BJ (cell line): ENCODE data around the gene MAP3K20. TPM values are rescaled to one million over a fixed set of nuclear protein-coding genes. Genes with fewer than 3 reads are reported as not detected.
"Not testable (repeated sequence)": the region's sequence is repeated elsewhere in the genome, so short reads cannot be mapped to it uniquely, and the experiment has no call there.

Experiments used
- CTCF ChIA-PET: fragments of 350-600 bp; formaldehyde crosslinking; extraction: SDS; loops from one replicate; lab custom pipeline; 2021; ENCODE audit warnings: antibody characterized with exemption, inconsistent platforms; lab: Yijun Ruan, JAX
- POLR2A ChIA-PET: fragments of 300-600 bp; sonication (Branson Sonifier 250); formaldehyde crosslinking; extraction: SDS; loops from one replicate; lab custom pipeline; 2021; ENCODE audit warnings: antibody characterized with exemption; lab: Charles Lee
- DNase-seq: peaks from one replicate; pipeline ENCODE4 v3.0.0-alpha.2; 2011; ENCODE audit warnings: low read depth
- H3K27me3 ChIP-seq: 2 replicates; pipeline ENCODE4 v1.6.0; 2011; ENCODE audit warnings: low read length; ENCODE audit not compliant: control insufficient read depth, insufficient read depth
- H3K36me3 ChIP-seq: 2 replicates; pipeline ENCODE4 v1.5.1; 2011; ENCODE audit warnings: low read length; ENCODE audit not compliant: control insufficient read depth, insufficient read depth
- H3K4me3 ChIP-seq: 2 replicates; pipeline ENCODE4 v1.5.1; 2011; ENCODE audit warnings: low read depth, mild to moderate bottlenecking, control low read depth, low read length
- polyA plus RNA-seq: library from polyadenylated mRNA; depleted of rRNA; stranded (reverse); fragments of >200 nt; gene quantifications from 2 replicates; pipeline ENCODE4 v1.2.3, GENCODE V29; 2011
- TF ChIP-seq, protein P1 (sequence below): IDR thresholded peaks from 2 replicates; pipeline ENCODE4 v1.5.1; 2011; ENCODE audit warnings: low read depth, mild to moderate bottlenecking, control low read depth, inconsistent platforms, low read length, moderate library complexity; ENCODE audit not compliant: insufficient read depth

Gene MAP3K20
- polyA plus RNA-seq, 1 experiment: 45.4 TPM

DNA sequence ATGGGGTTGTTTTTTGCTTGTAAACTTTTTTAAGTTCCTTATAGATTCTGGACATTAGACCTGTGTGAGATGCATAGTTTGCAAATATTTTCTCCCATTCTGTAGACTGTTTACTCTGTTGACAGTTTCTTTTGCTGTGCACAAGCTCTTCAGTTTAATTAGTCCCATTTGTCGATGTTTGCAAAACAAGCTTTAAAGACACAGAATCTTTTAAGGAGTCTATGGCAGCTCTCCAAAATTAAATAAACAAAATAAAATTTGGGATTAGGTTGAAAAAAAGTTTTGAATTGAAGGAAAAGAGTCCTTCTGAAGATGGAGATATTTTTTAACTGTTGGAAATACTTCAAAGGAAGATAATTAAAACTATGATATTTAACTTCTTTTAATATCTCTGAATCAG, 88.8 kb downstream of the MAP3K20 start:
- 0 out of 2 replicates have a peak, but pooled peaks cover 2% of the 10 kb centered on the region for H3K36me3 ChIP-seq
- no peaks in the 10 kb centered on the region for H3K27me3 ChIP-seq
- POLR2A ChIA-PET: interaction anchor here (0.6 kb wide), 1 partner anchor 25 kb away, joined by 3 read pairs; no protein-coding TSS in a partner anchor
- TF ChIP-seq, protein P1, sequence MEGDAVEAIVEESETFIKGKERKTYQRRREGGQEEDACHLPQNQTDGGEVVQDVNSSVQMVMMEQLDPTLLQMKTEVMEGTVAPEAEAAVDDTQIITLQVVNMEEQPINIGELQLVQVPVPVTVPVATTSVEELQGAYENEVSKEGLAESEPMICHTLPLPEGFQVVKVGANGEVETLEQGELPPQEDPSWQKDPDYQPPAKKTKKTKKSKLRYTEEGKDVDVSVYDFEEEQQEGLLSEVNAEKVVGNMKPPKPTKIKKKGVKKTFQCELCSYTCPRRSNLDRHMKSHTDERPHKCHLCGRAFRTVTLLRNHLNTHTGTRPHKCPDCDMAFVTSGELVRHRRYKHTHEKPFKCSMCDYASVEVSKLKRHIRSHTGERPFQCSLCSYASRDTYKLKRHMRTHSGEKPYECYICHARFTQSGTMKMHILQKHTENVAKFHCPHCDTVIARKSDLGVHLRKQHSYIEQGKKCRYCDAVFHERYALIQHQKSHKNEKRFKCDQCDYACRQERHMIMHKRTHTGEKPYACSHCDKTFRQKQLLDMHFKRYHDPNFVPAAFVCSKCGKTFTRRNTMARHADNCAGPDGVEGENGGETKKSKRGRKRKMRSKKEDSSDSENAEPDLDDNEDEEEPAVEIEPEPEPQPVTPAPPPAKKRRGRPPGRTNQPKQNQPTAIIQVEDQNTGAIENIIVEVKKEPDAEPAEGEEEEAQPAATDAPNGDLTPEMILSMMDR: no peak
- H3K4me3 ChIP-seq: no peak overlapping the region
- DNase-seq: no peak
- CTCF ChIA-PET: interaction anchor here (0.7 kb wide), 1 partner anchor 9 kb away, joined by 4 read pairs; no protein-coding TSS in a partner anchor

DNA sequence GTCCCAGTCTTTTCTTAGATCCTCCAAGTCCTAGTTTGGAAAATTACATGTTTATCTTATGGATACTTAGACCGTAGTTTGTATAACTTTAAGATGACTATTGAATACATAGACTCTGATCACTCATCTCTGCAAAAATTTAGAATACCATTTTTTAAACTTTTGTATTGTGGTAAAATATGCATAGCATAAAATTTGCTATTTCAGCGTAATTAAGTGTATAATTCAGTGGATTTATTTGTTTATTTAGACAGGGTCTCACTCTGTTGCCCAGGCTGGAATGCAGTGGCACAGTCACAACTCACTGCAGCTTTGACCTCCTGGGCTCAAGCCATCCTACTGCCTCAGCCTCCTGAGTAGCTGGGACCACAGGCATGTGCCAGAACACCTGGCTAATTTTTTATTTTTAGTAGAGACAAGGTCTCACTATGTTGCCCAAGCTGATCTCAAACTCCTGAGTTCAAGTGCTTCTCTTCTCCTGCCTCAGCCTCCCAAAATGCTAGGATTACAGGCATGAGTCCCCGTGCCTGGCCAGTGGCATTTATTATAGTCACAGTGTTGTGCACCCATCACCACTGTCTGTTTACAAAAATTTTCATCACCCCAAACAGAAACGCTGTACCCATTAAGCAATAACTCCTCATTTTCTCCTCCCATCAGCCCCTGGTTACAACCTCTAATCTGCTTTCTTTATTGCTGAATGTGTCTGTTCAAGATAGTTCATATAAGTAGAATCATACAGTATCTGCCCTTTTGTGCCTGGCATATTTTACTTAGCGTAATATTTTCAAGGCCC, 90.0 kb downstream of the MAP3K20 start:
- H3K36me3 ChIP-seq: 0 out of 2 replicates have a peak, but pooled peaks cover 2% of the 10 kb centered on the region
- no peak for DNase-seq
- TF ChIP-seq, protein P1: no peak
- H3K4me3 ChIP-seq: no peak overlapping the region
- ChIA-PET CTCF (no interaction called here), POLR2A (no interaction called here)
- H3K27me3 ChIP-seq: no peaks in the 10 kb centered on the region

DNA sequence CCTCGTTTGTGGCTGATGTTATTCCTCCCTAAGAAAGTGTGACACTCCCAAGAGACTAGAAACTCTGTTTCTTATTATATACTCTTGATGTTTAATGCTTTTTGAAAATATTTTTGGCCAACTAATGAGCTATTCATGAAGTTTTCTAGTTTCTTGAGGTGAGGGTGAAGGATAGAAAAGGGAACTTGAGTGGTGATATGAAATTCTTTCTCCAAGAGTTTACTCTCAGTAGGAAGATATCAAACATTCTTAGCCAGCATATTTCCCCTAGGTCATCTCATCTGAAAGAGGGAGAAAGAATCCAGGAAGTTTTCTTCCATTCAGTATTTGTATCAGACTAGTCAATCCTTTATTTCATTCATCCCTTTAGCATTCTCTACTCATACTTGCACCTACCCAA, 95.7 kb downstream of the MAP3K20 start:
- no peaks in the 10 kb centered on the region for H3K27me3 ChIP-seq
- CTCF ChIA-PET: no interaction called here
- no peaks in the 10 kb centered on the region for H3K36me3 ChIP-seq
- no peak for DNase-seq
- POLR2A ChIA-PET: no interaction called here
- no peak overlapping the region for H3K4me3 ChIP-seq
- TF ChIP-seq, protein P1: no peak

DNA sequence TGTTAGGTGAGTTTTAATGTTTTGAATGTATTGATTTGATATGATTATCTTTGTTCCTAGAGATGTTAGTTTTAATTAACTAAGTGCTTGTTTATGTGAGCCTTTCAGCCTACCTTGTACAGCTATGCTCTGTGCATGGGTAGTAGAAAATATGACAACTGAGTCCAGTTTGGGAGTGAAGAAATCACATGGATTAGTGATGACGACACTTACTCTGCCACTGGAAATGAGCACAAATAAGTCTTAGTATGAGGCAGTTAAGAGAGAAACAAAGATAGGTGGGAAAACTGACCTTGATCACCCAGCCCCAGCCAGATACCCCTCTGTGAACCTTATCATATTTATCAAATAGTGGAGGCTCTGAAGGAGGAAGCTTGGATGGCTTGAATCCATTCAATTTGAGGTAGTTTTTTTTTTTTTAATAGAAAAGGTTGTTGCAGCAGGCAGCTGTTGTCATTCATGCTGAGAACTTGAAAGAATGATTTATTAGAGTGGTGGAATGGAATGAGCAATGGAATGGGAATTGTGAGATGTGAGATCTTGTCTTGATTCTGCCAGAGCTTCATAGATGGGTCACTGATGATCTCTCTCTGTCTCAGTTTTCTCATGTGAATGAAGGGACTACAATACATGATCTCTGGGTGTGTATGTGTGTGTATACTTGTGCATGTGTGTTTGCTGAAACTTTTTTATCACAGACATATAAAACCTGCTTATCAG, 96.4 kb downstream of the MAP3K20 start:
- POLR2A ChIA-PET: interaction anchor here (0.7 kb wide), 1 partner anchor 17 kb away, joined by 5 read pairs; no protein-coding TSS in a partner anchor
- no peaks in the 10 kb centered on the region for H3K36me3 ChIP-seq
- H3K4me3 ChIP-seq: no peak overlapping the region
- DNase-seq: no peak
- TF ChIP-seq, protein P1: no peak
- H3K27me3 ChIP-seq: no peaks in the 10 kb centered on the region
- CTCF ChIA-PET: no interaction called here

DNA sequence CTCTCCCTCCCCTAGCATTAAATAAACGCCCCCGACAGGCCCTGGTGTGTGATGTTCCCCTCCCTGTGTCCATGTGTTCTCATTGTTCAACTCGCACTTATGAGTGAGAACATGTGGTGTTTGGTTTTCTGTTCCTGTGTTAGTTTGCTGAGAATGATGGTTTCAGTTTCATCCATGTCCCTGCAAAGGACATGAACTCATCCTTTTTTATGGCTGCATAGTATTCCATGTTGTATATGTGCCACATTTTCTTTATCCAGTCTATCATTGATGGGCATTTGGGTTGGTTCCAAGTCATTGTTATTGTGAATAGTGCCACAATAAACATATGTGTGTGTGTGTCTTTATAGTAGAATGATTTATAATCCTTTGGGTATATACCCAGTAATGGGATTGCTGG, 98.7 kb downstream of the MAP3K20 start:
- H3K27me3 ChIP-seq, H3K36me3 ChIP-seq, CTCF ChIA-PET, POLR2A ChIA-PET, H3K4me3 ChIP-seq, DNase-seq: not testable (repeated sequence)
